Neural progenitor cell (in vitro differentiated cells): ENCODE results near the gene CDT1. TPM values are rescaled to one million over a fixed set of nuclear protein-coding genes. Genes with fewer than 3 reads are reported as not detected.

Experiments used
- DNase-seq: peaks from one replicate; pipeline ENCODE4 v3.0.0-alpha.2; 2016; ENCODE audit warnings: low spot score
- H2AFZ ChIP-seq: fragments of 200-600 bp; sonication (generic); replicated peaks from 2 replicates; pipeline ENCODE4 v1.6.1; 2016; ENCODE audit warnings: antibody characterized with exemption
- H3F3A ChIP-seq: fragments of 200-600 bp; sonication (generic); 2 replicates; pipeline ENCODE4 v1.6.1; 2016; ENCODE audit warnings: antibody characterized with exemption, low read depth
- H3K27ac ChIP-seq: fragments of 200-600 bp; sonication (generic); 2 replicates; pipeline ENCODE4 v1.5.1; 2016; ENCODE audit warnings: mild to moderate bottlenecking
- H3K27me3 ChIP-seq: fragments of 200-600 bp; sonication (generic); 2 replicates; pipeline ENCODE4 v1.6.1; 2016; ENCODE audit warnings: mild to moderate bottlenecking, moderate library complexity
- H3K36me3 ChIP-seq: fragments of 200-600 bp; sonication (generic); 2 replicates; pipeline ENCODE4 v1.5.1; 2016
- H3K4me1 ChIP-seq: fragments of 200-600 bp; sonication (generic); 2 replicates; pipeline ENCODE4 v1.6.1; 2016; ENCODE audit warnings: mixed run types
- H3K4me2 ChIP-seq: fragments of 200-600 bp; sonication (generic); 2 replicates; pipeline ENCODE4 v1.6.1; 2016
- H3K4me3 ChIP-seq: fragments of 200-600 bp; sonication (generic); 2 replicates; pipeline ENCODE4 v1.5.1; 2016
- H3K79me2 ChIP-seq: fragments of 200-600 bp; sonication (generic); 2 replicates; pipeline ENCODE4 v1.6.1; 2016; ENCODE audit warnings: low read depth
- H3K9ac ChIP-seq: fragments of 200-600 bp; sonication (generic); 2 replicates; pipeline ENCODE4 v1.6.1; 2016
- H3K9me3 ChIP-seq: fragments of 200-600 bp; sonication (generic); 2 replicates; pipeline ENCODE4 v1.5.1; 2016; ENCODE audit warnings: low read depth
- H4K20me1 ChIP-seq: fragments of 200-600 bp; sonication (generic); 2 replicates; pipeline ENCODE4 v1.6.1; 2016; ENCODE audit warnings: low read depth
- H3K27ac Mint-ChIP-seq: 3 replicates; pipeline ENCODE4 v1.8.0; 2021; ENCODE audit warnings: mixed read lengths
- H3K27me3 Mint-ChIP-seq: 2 replicates; pipeline ENCODE4 v1.8.0; 2022; ENCODE audit warnings: low read depth, mild to moderate bottlenecking, inconsistent platforms, moderate library complexity, mixed read lengths; ENCODE audit not compliant: insufficient read depth
- H3K36me3 Mint-ChIP-seq: 3 replicates; pipeline ENCODE4 v1.8.0; 2021; ENCODE audit warnings: mixed read lengths
- H3K4me1 Mint-ChIP-seq: 3 replicates; pipeline ENCODE4 v1.8.0; 2021; ENCODE audit warnings: mixed read lengths
- H3K4me3 Mint-ChIP-seq: 3 replicates; pipeline ENCODE4 v1.8.0; 2021; ENCODE audit warnings: mild to moderate bottlenecking, moderate library complexity, mixed read lengths
- H3K9me3 Mint-ChIP-seq: 3 replicates; pipeline ENCODE4 v1.8.0; 2020; ENCODE audit warnings: mixed read lengths
- EZH2 ChIP-seq: fragments of 200-600 bp; sonication (generic); IDR thresholded peaks from 2 replicates; pipeline ENCODE4 v1.6.1; 2017; ENCODE audit warnings: antibody characterized with exemption, mild to moderate bottlenecking, moderate library complexity
- EZH2phosphoT487 ChIP-seq: fragments of 200-600 bp; sonication (generic); IDR thresholded peaks from 2 replicates; pipeline ENCODE4 v1.6.1; 2017; ENCODE audit warnings: antibody characterized with exemption
- total RNA-seq: library from RNA; depleted of rRNA; stranded (reverse); fragments of >200 nt; gene quantifications from 2 replicates; pipeline ENCODE4 v1.2.3, GENCODE V29; 2015; ENCODE audit warnings: low replicate concordance
- TF ChIP-seq, protein P1 (sequence below): fragments of 200-600 bp; sonication (generic); IDR thresholded peaks from 2 replicates; pipeline ENCODE4 v1.5.1; 2017; ENCODE audit warnings: antibody characterized with exemption, mild to moderate bottlenecking

Gene CDT1
- total RNA-seq, 1 donor from 2014 or later: 7.8 TPM

DNA sequence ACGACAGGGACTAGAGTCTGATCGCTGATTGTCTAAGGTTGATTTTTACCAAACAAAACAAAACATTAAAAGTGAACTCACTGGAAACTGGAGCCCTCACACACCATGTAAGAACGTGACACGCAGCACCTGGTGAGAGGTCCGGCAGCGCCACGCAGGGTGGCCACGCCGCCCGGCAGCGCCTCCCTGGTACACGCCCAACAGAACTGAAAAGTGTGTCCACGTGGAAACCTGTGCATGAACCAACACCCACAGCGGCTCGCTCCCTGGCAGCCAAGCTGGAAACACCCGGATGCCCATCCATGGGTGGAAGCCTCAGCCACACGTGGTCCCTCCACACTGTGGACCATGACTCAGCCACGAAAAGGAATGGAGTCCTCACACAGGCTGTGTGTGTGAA lies 44.1 kb downstream of the CDT1 start:
- no peak overlapping the region for H3K4me3 Mint-ChIP-seq
- Histone ChIP-seq H3K9me3 (no peaks in the 10 kb centered on the region), H3K36me3 (no peaks in the 10 kb centered on the region), H3F3A (no peaks in the 10 kb centered on the region), H2AFZ (no peak overlapping the region), H3K27ac (no peak overlapping the region), H3K4me3 (no peak overlapping the region), H3K9ac (no peak overlapping the region), H3K4me1 (no peaks in the 10 kb centered on the region), H4K20me1 (peaks cover 4% of the 10 kb centered on the region), H3K4me2 (no peak overlapping the region), H3K27me3 (no peaks in the 10 kb centered on the region), H3K79me2 (no peaks in the 10 kb centered on the region)
- peaks cover 7% of the 10 kb centered on the region for H3K4me1 Mint-ChIP-seq
- H3K9me3 Mint-ChIP-seq: no peaks in the 10 kb centered on the region
- no peak overlapping the region for H3K27ac Mint-ChIP-seq
- H3K36me3 Mint-ChIP-seq: peaks cover 6% of the 10 kb centered on the region
- TF ChIP-seq EZH2phosphoT487 (no peak), EZH2 (no peak)
- TF ChIP-seq, protein P1, sequence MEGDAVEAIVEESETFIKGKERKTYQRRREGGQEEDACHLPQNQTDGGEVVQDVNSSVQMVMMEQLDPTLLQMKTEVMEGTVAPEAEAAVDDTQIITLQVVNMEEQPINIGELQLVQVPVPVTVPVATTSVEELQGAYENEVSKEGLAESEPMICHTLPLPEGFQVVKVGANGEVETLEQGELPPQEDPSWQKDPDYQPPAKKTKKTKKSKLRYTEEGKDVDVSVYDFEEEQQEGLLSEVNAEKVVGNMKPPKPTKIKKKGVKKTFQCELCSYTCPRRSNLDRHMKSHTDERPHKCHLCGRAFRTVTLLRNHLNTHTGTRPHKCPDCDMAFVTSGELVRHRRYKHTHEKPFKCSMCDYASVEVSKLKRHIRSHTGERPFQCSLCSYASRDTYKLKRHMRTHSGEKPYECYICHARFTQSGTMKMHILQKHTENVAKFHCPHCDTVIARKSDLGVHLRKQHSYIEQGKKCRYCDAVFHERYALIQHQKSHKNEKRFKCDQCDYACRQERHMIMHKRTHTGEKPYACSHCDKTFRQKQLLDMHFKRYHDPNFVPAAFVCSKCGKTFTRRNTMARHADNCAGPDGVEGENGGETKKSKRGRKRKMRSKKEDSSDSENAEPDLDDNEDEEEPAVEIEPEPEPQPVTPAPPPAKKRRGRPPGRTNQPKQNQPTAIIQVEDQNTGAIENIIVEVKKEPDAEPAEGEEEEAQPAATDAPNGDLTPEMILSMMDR: no peak
- peaks cover 7% of the 10 kb centered on the region for H3K27me3 Mint-ChIP-seq
- no peak for DNase-seq

DNA sequence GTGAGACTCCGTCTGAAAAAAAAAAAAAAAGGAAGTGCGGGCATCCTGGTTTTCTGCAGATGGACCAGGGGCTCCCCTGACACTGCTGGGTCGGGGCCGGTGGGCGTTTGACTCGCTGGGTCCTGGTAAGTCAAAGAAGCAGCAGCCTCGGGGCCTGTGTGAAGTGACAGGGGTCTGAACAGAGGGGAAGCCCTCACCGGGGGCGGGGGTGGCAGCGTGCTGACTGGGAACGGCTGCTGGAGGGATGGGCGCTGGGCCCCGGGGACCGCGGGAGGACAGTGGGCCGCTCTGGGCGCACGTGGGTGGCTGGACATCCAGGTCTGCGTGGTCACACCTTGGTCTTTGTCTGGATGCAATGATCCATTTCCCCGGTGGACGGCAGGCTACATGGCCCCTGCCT lies 45.0 kb downstream of the CDT1 start:
- Histone ChIP-seq H3K9ac (no peak overlapping the region), H3K9me3 (no peaks in the 10 kb centered on the region), H4K20me1 (peaks cover 4% of the 10 kb centered on the region), H3K27me3 (no peaks in the 10 kb centered on the region), H3K79me2 (no peaks in the 10 kb centered on the region), H3K4me2 (no peak overlapping the region), H3F3A (no peaks in the 10 kb centered on the region), H3K36me3 (no peaks in the 10 kb centered on the region), H3K4me3 (no peak overlapping the region), H3K4me1 (no peaks in the 10 kb centered on the region), H2AFZ (no peak overlapping the region), H3K27ac (no peak overlapping the region)
- H3K27me3 Mint-ChIP-seq: peaks cover 6% of the 10 kb centered on the region
- H3K9me3 Mint-ChIP-seq: no peaks in the 10 kb centered on the region
- peaks cover 9% of the 10 kb centered on the region for H3K4me1 Mint-ChIP-seq
- no peak for DNase-seq
- TF ChIP-seq, protein P1: no peak
- TF ChIP-seq EZH2phosphoT487: no peak
- no peak for TF ChIP-seq EZH2
- H3K4me3 Mint-ChIP-seq: no peak overlapping the region
- no peak overlapping the region for H3K27ac Mint-ChIP-seq
- peaks cover 6% of the 10 kb centered on the region for H3K36me3 Mint-ChIP-seq

DNA sequence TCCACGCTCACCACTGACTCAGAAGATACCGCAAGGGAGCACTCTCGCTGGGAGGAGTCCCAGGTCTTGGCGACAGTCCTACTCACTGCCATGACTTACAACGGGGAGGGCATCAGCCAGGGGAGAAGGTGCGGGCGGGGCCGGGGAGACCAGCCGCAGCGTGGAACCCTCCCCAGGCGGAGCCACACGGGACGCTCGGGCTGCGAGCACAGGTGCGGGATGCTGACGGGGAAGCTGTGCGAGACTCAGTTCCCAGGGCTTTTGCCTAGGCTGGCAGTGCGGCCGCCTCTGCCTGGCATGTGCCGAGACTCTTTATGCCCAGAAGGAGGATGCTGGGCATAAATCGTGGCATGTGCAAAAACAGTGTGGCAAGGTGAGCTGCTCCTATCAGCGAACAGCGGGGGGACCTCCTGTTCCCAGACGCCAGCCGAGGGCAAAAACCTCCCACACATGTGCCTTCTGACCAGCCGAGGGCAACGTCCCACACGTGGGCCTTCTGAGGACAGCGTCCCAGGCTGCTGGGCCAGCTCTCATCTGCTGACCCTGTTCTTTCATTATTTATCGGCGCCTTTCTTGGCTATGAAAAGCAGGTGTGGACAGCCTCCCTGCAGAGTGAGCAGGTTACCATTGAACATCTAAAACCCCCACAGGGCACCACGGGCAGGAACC lies 47.1 kb downstream of the CDT1 start:
- no peak overlapping the region for H2AFZ ChIP-seq
- H3K4me1 ChIP-seq: no peaks in the 10 kb centered on the region

More for the DNA sequence above, 47.1 kb downstream of the CDT1 start:
- H3K79me2 ChIP-seq: no peaks in the 10 kb centered on the region
- H3K36me3 ChIP-seq: no peaks in the 10 kb centered on the region
- Mint-ChIP-seq H3K27me3 (peaks cover 3% of the 10 kb centered on the region), H3K4me1 (peaks cover 11% of the 10 kb centered on the region), H3K27ac (no peak overlapping the region), H3K4me3 (no peak overlapping the region), H3K9me3 (no peaks in the 10 kb centered on the region), H3K36me3 (peaks cover 6% of the 10 kb centered on the region)
- peaks cover 2% of the 10 kb centered on the region for H4K20me1 ChIP-seq
- H3K9ac ChIP-seq: no peak overlapping the region
- H3K27me3 ChIP-seq: no peaks in the 10 kb centered on the region
- H3K4me2 ChIP-seq: no peak overlapping the region
- no peak for DNase-seq
- no peak for TF ChIP-seq EZH2
- no peak for TF ChIP-seq EZH2phosphoT487
- TF ChIP-seq, protein P1: no peak
- peaks cover 4% of the 10 kb centered on the region for H3F3A ChIP-seq
- no peak overlapping the region for H3K27ac ChIP-seq
- H3K4me3 ChIP-seq: no peak overlapping the region
- H3K9me3 ChIP-seq: no peaks in the 10 kb centered on the region
